ENCODE data around the gene ZNF483.

ZNF483 gene

DNA sequence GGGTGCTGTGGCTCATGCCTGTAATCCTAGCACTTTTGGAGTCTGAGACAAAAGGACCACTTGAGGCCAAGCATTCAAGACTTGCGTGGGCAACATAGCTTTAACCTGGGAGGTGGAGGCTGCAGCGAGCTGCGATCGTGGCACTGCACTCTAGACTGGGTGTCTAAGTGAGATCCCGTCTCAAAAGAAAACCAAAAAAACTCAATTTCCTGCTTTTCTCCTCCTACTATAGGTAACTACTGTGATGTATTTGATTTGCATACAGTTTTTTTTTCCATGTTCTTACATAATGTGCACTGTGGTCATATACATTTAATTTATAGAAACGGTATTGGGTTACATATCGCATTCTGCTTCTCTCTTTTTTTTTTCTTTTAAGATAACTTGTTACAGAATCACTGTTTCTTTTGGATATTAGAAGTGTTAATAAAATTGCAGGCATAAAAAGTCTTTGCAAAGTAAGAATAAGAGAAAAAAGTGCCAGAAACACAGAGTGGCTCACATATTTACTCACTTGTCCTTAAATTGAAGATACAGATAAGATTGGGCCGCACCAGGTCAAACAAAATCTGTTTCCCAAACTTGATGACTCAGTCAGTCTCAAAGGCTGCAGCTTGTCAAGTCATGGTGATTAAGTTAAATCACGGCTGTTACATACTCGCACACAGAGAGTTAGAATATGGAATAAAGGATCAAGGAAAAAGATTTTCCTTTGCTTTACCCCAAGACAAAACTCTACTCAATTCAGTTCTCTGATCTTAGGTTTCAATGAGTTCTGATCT, 76.4 kb downstream of the ZNF483 start:
- no peak for DNase-seq (ENCODE audit: low read depth in 1 of 2, low spot score in 1 of 2)
- no peak overlapping the region for H3K4me3 ChIP-seq (replicated peaks; ENCODE audit: insufficient read depth, low read length)
- H3K27me3 ChIP-seq (ENCODE audit: insufficient read depth, poor library complexity, severe bottlenecking) = no peaks in the 10 kb centered on the region
- TF ChIP-seq POLR2AphosphoS5 (IDR thresholded peaks at IDR 0.05; ENCODE audit: low read depth) = no peak
- TF ChIP-seq, protein P1, sequence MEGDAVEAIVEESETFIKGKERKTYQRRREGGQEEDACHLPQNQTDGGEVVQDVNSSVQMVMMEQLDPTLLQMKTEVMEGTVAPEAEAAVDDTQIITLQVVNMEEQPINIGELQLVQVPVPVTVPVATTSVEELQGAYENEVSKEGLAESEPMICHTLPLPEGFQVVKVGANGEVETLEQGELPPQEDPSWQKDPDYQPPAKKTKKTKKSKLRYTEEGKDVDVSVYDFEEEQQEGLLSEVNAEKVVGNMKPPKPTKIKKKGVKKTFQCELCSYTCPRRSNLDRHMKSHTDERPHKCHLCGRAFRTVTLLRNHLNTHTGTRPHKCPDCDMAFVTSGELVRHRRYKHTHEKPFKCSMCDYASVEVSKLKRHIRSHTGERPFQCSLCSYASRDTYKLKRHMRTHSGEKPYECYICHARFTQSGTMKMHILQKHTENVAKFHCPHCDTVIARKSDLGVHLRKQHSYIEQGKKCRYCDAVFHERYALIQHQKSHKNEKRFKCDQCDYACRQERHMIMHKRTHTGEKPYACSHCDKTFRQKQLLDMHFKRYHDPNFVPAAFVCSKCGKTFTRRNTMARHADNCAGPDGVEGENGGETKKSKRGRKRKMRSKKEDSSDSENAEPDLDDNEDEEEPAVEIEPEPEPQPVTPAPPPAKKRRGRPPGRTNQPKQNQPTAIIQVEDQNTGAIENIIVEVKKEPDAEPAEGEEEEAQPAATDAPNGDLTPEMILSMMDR (IDR thresholded peaks at IDR 0.05; ENCODE audit: insufficient read depth, low read length) = no peak
- TF ChIP-seq, protein P2, sequence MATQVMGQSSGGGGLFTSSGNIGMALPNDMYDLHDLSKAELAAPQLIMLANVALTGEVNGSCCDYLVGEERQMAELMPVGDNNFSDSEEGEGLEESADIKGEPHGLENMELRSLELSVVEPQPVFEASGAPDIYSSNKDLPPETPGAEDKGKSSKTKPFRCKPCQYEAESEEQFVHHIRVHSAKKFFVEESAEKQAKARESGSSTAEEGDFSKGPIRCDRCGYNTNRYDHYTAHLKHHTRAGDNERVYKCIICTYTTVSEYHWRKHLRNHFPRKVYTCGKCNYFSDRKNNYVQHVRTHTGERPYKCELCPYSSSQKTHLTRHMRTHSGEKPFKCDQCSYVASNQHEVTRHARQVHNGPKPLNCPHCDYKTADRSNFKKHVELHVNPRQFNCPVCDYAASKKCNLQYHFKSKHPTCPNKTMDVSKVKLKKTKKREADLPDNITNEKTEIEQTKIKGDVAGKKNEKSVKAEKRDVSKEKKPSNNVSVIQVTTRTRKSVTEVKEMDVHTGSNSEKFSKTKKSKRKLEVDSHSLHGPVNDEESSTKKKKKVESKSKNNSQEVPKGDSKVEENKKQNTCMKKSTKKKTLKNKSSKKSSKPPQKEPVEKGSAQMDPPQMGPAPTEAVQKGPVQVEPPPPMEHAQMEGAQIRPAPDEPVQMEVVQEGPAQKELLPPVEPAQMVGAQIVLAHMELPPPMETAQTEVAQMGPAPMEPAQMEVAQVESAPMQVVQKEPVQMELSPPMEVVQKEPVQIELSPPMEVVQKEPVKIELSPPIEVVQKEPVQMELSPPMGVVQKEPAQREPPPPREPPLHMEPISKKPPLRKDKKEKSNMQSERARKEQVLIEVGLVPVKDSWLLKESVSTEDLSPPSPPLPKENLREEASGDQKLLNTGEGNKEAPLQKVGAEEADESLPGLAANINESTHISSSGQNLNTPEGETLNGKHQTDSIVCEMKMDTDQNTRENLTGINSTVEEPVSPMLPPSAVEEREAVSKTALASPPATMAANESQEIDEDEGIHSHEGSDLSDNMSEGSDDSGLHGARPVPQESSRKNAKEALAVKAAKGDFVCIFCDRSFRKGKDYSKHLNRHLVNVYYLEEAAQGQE (IDR thresholded peaks at IDR 0.05; ENCODE audit: insufficient replicate concordance, low read depth) = no peak
- TF ChIP-seq SPI1 (IDR thresholded peaks at IDR 0.05; ENCODE audit: borderline replicate concordance, low read depth) = no peak
- no peak for TF ChIP-seq GABPA (IDR thresholded peaks at IDR 0.05; ENCODE audit: low read depth)
- H3K27ac ChIP-seq (replicated peaks) = no peak overlapping the region

DNA sequence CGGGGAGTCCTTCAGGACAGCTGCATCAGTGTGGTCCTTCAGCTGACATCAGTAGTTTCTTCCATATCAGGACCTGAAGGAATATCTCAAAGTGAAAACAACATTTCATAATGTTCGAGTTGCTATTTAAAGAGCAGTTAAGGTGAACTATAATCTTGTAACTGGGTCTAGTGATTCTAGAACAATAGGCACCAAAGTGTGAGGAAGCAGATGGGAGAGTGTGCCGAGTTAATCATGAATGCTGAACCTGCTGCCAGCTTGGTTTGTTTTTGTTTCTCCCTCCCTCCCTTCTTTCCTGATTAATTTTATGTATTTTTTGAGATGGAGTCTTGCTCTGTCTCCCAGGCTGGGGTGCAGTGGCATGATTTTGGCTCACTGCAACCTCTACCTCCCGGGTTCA, 78.1 kb downstream of the ZNF483 start:
- TF ChIP-seq SPI1 (IDR thresholded peaks at IDR 0.05; ENCODE audit: borderline replicate concordance, low read depth) (no peak), POLR2AphosphoS5 (IDR thresholded peaks at IDR 0.05; ENCODE audit: low read depth) (no peak), GABPA (IDR thresholded peaks at IDR 0.05; ENCODE audit: low read depth) (no peak)
- TF ChIP-seq, protein P1 (IDR thresholded peaks at IDR 0.05; ENCODE audit: insufficient read depth, low read length) = no peak
- TF ChIP-seq, protein P2 (IDR thresholded peaks at IDR 0.05; ENCODE audit: insufficient replicate concordance, low read depth) = no peak
- DNase-seq (ENCODE audit: low read depth in 1 of 2, low spot score in 1 of 2) = no peak
- no peaks in the 10 kb centered on the region for H3K27me3 ChIP-seq (ENCODE audit: insufficient read depth, poor library complexity, severe bottlenecking)
- no peak overlapping the region for H3K27ac ChIP-seq (replicated peaks)
- no peak overlapping the region for H3K4me3 ChIP-seq (replicated peaks; ENCODE audit: insufficient read depth, low read length)

DNA sequence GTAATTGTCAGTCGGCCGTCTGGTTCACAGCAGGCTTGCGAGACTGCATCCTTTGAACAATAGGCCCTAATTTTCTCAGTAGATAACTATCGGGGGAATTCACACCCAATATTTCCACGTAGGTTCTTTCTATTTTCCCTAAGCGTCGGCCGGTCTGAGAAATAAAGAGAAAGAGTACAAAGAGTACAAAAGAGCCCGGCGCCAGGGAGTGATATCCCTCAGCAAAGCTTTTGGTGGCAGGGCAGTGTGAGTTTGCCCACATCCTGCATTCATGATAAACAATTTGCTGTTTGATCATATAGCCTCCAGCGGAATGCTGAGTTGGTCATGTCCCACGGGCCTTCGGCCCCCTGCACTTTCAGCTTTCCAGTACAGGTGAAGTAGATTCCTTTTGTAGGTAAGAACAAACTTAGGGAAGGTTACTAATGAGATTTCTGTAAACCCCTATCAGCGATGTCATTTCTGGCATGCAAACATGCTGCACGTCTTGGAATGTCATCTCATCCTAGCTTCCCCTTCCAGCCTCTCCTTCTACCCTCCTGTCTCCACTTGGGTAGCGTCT, 79.2 kb downstream of the ZNF483 start:
- no peaks in the 10 kb centered on the region for H3K27me3 ChIP-seq (ENCODE audit: insufficient read depth, poor library complexity, severe bottlenecking)
- no peak overlapping the region for H3K4me3 ChIP-seq (replicated peaks; ENCODE audit: insufficient read depth, low read length)
- no peak for DNase-seq (ENCODE audit: low read depth in 1 of 2, low spot score in 1 of 2)
- TF ChIP-seq GABPA (IDR thresholded peaks at IDR 0.05; ENCODE audit: low read depth) (no peak), SPI1 (IDR thresholded peaks at IDR 0.05; ENCODE audit: borderline replicate concordance, low read depth) (no peak), POLR2AphosphoS5 (IDR thresholded peaks at IDR 0.05; ENCODE audit: low read depth) (no peak)
- TF ChIP-seq, protein P2 (IDR thresholded peaks at IDR 0.05; ENCODE audit: insufficient replicate concordance, low read depth) = no peak
- TF ChIP-seq, protein P1 (IDR thresholded peaks at IDR 0.05; ENCODE audit: insufficient read depth, low read length) = no peak
- no peak overlapping the region for H3K27ac ChIP-seq (replicated peaks)

All from HL-60 (cell line).